Endothelial cell of umbilical vein (primary cell): Measurements from ENCODE around the gene PTAFR. TPM values are rescaled to one million over a fixed set of nuclear protein-coding genes. Genes with fewer than 3 reads are reported as not detected.

Experiments
- BruUV-seq: library from RNA; stranded (reverse); fragments of 400-500 nt; replicated peaks from 2 replicates; lab custom pipeline; 2021; lab: Mats Ljungman, UMichigan
- CTCF ChIA-PET: fragments of 300-600, 350-600 bp; sonication (Branson Sonifier 250); formaldehyde crosslinking; loops from one replicate; lab custom pipeline; 2021; ENCODE audit warnings: antibody characterized with exemption, inconsistent platforms; lab: Charles Lee
- POLR2A ChIA-PET: fragments of 300-600, 350-600 bp; sonication (Branson Sonifier 250); formaldehyde crosslinking; loops from one replicate; lab custom pipeline; 2021; ENCODE audit warnings: antibody characterized with exemption, inconsistent platforms; lab: Charles Lee
- DNase-seq: peaks from one replicate; pipeline ENCODE4 v3.0.0-alpha.2; 2011; ENCODE audit warnings: low read depth, low spot score
- FAIRE-seq: peaks from 2 replicates; lab custom pipeline; 2011; peaks lifted over from hg19 to GRCh38; lab: Jason Lieb, UNC
- H2AFZ ChIP-seq: 2 replicates; pipeline ENCODE4 v1.6.0; 2012; ENCODE audit warnings: low read depth, low read length, control low read depth, inconsistent platforms
- H3K27ac ChIP-seq: 2 replicates; pipeline ENCODE4 v1.5.1; 2011; ENCODE audit warnings: low read depth, mild to moderate bottlenecking, control low read depth, low read length, moderate library complexity; ENCODE audit not compliant: insufficient read depth
- H3K27me3 ChIP-seq, 2 experiments: 2 replicates each; pipeline versions ENCODE4 v1.6.0 to v1.6.1; 2011; ENCODE audit warnings: low read length in 2 of 2, mixed read lengths in 1 of 2; ENCODE audit not compliant: control insufficient read depth in 2 of 2, insufficient read depth in 2 of 2
- H3K36me3 ChIP-seq, 2 experiments: 2 replicates in 1 of 2; 3 replicates in 1 of 2; pipeline ENCODE4 v1.5.1; 2011; ENCODE audit warnings: low read length in 2 of 2, mild to moderate bottlenecking in 1 of 2, moderate library complexity in 1 of 2; ENCODE audit not compliant: control insufficient read depth in 2 of 2, insufficient read depth in 2 of 2; ENCODE audit errors: extremely low read depth in 1 of 2
- H3K4me1 ChIP-seq: 3 replicates; pipeline ENCODE4 v1.5.1; 2011; ENCODE audit warnings: mild to moderate bottlenecking, low read length; ENCODE audit not compliant: control insufficient read depth, insufficient read depth; ENCODE audit errors: extremely low read depth
- H3K4me2 ChIP-seq: 2 replicates; pipeline ENCODE4 v1.6.1; 2011; ENCODE audit warnings: low read length, control low read depth, mixed read lengths; ENCODE audit not compliant: insufficient read depth
- H3K4me3 ChIP-seq, 3 experiments: fragments of 200-600 bp in 1 of 3; sonication (generic), shearing (Covaris generic) in 1 of 3; replicated peaks in 1 of 3; 2 replicates each; pipeline ENCODE4 v1.5.1; 2011 to 2016; ENCODE audit warnings: control low read depth in 3 of 3, low read length in 3 of 3, mild to moderate bottlenecking in 2 of 3, inconsistent platforms in 1 of 3, low read depth in 1 of 3, moderate library complexity in 1 of 3; ENCODE audit not compliant: insufficient read depth in 1 of 3
- H3K79me2 ChIP-seq: 2 replicates; pipeline ENCODE4 v1.6.0; 2012; ENCODE audit warnings: low read length, inconsistent platforms; ENCODE audit not compliant: control insufficient read depth, insufficient read depth
- H3K9ac ChIP-seq: replicated peaks from 2 replicates; pipeline ENCODE3; 2011; ENCODE audit warnings: low read length, control low read depth; ENCODE audit not compliant: insufficient read depth; ENCODE audit errors: extremely low read depth
- H3K9me1 ChIP-seq: replicated peaks from 3 replicates; pipeline ENCODE4 v1.6.0; 2011; ENCODE audit warnings: mild to moderate bottlenecking, low read length; ENCODE audit not compliant: control insufficient read depth, insufficient read depth; ENCODE audit errors: extremely low read depth
- H3K9me3 ChIP-seq: replicated peaks from 2 replicates; pipeline ENCODE4 v1.5.1; 2012; ENCODE audit warnings: low read length, inconsistent platforms; ENCODE audit not compliant: control insufficient read depth, insufficient read depth
- H4K20me1 ChIP-seq: replicated peaks from 2 replicates; pipeline ENCODE3; 2011; ENCODE audit warnings: mild to moderate bottlenecking, low read length; ENCODE audit not compliant: control insufficient read depth, insufficient read depth; ENCODE audit errors: extremely low read depth
- EZH2 ChIP-seq: IDR thresholded peaks from 2 replicates; pipeline ENCODE4 v1.6.1; 2012; ENCODE audit warnings: borderline replicate concordance, low read depth, mild to moderate bottlenecking, moderate library complexity, low read length, inconsistent platforms; ENCODE audit not compliant: severe bottlenecking
- FOS ChIP-seq: IDR thresholded peaks from 2 replicates; pipeline ENCODE4 v1.6.1; 2011; ENCODE audit warnings: mild to moderate bottlenecking, low read length, moderate library complexity, borderline replicate concordance; ENCODE audit not compliant: insufficient read depth
- GATA2 ChIP-seq: IDR thresholded peaks from 2 replicates; pipeline ENCODE4 v1.7.0; 2011; ENCODE audit warnings: low read depth, mild to moderate bottlenecking, moderate library complexity, mixed read lengths, low read length; ENCODE audit not compliant: insufficient read length, insufficient read depth
- JUN ChIP-seq: IDR thresholded peaks from 2 replicates; pipeline ENCODE4 v1.6.1; 2011; ENCODE audit warnings: borderline replicate concordance, low read depth; ENCODE audit not compliant: insufficient read length, insufficient read depth
- MYC ChIP-seq: IDR thresholded peaks from one replicate; pipeline ENCODE4 v1.6.1; 2011; ENCODE audit warnings: mild to moderate bottlenecking, low read depth, low read length
- POLR2A ChIP-seq: IDR thresholded peaks from 2 replicates; pipeline ENCODE4 v1.6.1; 2012; ENCODE audit warnings: low read depth, mild to moderate bottlenecking, control low read depth, low read length
- POLR2AphosphoS5 ChIP-seq: IDR thresholded peaks from 2 replicates; pipeline ENCODE4 v1.6.1; 2012; ENCODE audit warnings: low read depth, mild to moderate bottlenecking, control low read depth, low read length, moderate library complexity; ENCODE audit not compliant: insufficient read depth
- dilution Hi-C: fragments of 300-500 bp; cut with MboI; formaldehyde crosslinking; loops from one replicate; pipeline ENCODE4 v1.15.0; 2019; ENCODE audit warnings: low sequenced_read_pairs; ENCODE audit not compliant: extremely low pct_ligation_motif_present
- intact Hi-C: fragments of 100-400 bp; cut with micrococcal nuclease; formaldehyde crosslinking; loops from one replicate; pipeline ENCODE4 v1.10.0; 2022
- polyA plus RNA-seq, 4 experiments: library from polyadenylated mRNA; depleted of rRNA in 3 of 4; stranded (reverse) in 3 of 4; unstranded in 1 of 4; fragments of >200 nt; gene quantifications; 2 replicates each; pipeline versions ENCODE4 v1.2.1 to v1.2.3, GENCODE V29; 2011 to 2012; ENCODE audit warnings: missing spikeins in 1 of 4
- total RNA-seq: library from RNA; stranded (reverse); gene quantifications from 2 replicates; pipeline ENCODE4 v1.2.3, GENCODE V29; 2021
- TF ChIP-seq, protein P1 (sequence below): IDR thresholded peaks from 2 replicates; pipeline ENCODE4 v1.6.1; 2011; ENCODE audit not compliant: insufficient read depth, insufficient read length
- TF ChIP-seq, protein P2 (sequence below), 2 donors: IDR thresholded peaks; 1 replicate in 1 of 2; 2 replicates in 1 of 2; pipeline ENCODE4 v1.5.1; 2011; ENCODE audit warnings: low read length in 2 of 2, mild to moderate bottlenecking in 2 of 2, moderate library complexity in 2 of 2, control low read depth in 1 of 2, inconsistent platforms in 1 of 2, low read depth in 1 of 2; ENCODE audit not compliant: insufficient read depth in 1 of 2; ENCODE audit errors: extremely low read depth in 1 of 2

PTAFR gene
- total and polyA plus RNA-seq, 2 donors (not counting 3 experiments of a cell fraction or from before 2014, with no cell fraction given), result 0.20 to 0.32 TPM

DNA sequence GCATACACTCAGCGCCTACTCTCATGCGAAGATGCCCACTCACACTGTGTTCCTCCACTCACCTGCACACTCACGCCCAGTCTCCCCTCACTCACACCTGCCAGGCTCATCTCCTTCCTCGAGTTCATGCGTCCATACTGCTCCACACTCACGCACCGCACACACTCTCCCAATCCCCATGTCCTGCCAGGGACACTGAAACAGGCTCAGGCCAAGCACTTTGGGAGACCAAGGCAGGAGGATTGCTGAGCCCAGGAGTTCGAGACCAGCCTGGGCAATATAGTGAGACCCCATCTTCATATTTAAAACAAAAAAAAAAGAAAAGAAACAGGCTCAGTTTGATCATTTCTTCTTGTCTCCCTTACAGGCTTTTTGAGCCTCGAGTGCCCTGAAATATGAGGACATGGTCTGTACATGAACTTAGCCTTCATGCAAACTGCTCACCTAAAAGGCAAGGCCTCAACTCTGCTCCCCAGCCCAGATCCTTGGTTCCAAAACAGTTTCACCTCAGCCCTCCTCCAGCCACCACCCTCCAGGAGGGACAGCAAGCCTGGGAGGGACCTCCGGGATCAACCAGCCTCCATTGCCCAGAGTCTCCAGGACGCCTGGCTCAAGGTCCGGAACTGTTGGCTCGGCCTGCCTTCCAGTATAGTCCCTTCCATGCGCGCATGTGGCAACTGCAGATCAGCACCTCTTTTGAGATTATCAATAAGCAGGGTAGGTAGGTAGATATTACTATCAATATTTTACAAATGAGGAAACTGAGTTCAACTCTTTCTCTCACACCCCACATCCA is 2.4 kb upstream of the PTAFR start:
- ChIA-PET CTCF (no interaction called here), POLR2A (no interaction called here)
- H3K27ac ChIP-seq, result no peak overlapping the region
- H3K27me3 ChIP-seq, result no peaks in the 10 kb centered on the region
- DNase-seq (no peak), FAIRE-seq (no peak)
- TF ChIP-seq JUN (no peak), GATA2 (no peak), MYC (no peak), FOS (no peak), POLR2A (no peak), POLR2AphosphoS5 (no peak), EZH2 (no peak)
- TF ChIP-seq, protein P1, sequence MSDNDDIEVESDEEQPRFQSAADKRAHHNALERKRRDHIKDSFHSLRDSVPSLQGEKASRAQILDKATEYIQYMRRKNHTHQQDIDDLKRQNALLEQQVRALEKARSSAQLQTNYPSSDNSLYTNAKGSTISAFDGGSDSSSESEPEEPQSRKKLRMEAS, result no peak
- TF ChIP-seq, protein P2, sequence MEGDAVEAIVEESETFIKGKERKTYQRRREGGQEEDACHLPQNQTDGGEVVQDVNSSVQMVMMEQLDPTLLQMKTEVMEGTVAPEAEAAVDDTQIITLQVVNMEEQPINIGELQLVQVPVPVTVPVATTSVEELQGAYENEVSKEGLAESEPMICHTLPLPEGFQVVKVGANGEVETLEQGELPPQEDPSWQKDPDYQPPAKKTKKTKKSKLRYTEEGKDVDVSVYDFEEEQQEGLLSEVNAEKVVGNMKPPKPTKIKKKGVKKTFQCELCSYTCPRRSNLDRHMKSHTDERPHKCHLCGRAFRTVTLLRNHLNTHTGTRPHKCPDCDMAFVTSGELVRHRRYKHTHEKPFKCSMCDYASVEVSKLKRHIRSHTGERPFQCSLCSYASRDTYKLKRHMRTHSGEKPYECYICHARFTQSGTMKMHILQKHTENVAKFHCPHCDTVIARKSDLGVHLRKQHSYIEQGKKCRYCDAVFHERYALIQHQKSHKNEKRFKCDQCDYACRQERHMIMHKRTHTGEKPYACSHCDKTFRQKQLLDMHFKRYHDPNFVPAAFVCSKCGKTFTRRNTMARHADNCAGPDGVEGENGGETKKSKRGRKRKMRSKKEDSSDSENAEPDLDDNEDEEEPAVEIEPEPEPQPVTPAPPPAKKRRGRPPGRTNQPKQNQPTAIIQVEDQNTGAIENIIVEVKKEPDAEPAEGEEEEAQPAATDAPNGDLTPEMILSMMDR (IDR thresholded peaks at IDR 0.05; ENCODE audit: extremely low read depth in 1 of 2, insufficient read depth in 1 of 2, low read depth in 1 of 2, low read length in 2 of 2), result no peak
- no peaks in the 10 kb centered on the region for H3K36me3 ChIP-seq
- no peak overlapping the region for H3K9ac ChIP-seq
- no peaks in the 10 kb centered on the region for H3K79me2 ChIP-seq
- no peaks in the 10 kb centered on the region for H3K9me1 ChIP-seq
- H3K4me2 ChIP-seq, result no peak overlapping the region
- H2AFZ ChIP-seq, result no peak overlapping the region
- no peak overlapping the region for H3K4me3 ChIP-seq
- H3K9me3 ChIP-seq, result no peaks in the 10 kb centered on the region
- BruUV-seq, result no TSS peak
- intact Hi-C loops, result no loop called here
- no peaks in the 10 kb centered on the region for H3K4me1 ChIP-seq
- dilution Hi-C loops, result no loop called here
- no peaks in the 10 kb centered on the region for H4K20me1 ChIP-seq
